Measurements from ENCODE around the gene TRPC5OS.

Gene TRPC5OS

GRCh38 chrX:111914398-111915090 lies 38.6 kb downstream of the TRPC5OS start:
- DNase-seq = no peak

- DNase-seq = no peak
These were observed 41.6 kb downstream of the TRPC5OS start for GRCh38 chrX:111917591-111917990.

DNA sequence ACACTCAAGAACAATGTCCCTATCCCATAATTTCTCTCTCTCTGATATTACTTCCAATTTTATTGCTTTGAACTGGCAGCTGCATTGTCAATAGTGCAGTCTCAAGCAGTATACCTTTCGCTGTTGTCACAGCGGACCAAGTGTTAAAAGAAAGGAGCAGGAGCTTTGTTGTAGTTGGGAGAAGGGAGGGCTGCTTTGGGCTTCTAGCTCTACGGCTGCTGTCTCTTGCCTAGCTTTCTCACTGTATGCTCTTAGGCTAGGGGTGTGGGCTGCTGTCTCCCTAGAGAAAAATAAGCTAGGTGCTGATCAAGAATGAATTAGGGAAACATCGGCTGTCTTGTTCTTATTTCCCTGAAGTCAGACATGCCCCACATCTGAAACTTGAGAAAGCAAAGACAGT lies 52.5 kb downstream of the TRPC5OS start:
- DNase-seq = no peak
